SJSA1 (cell line): ENCODE results near the gene CRACDL. TPM values are rescaled to one million over a fixed set of nuclear protein-coding genes. Genes with fewer than 3 reads are reported as not detected.

Experiments
- DNase-seq, 2 experiments: peaks; one replicate each; pipeline ENCODE4 v3.0.0-alpha.2; 2015 to 2020; ENCODE audit warnings: low spot score in 2 of 2, low read depth in 1 of 2
- H3K27ac ChIP-seq: fragments of 250-450 bp; sonication (Bioruptor Pico); 2 replicates; pipeline ENCODE4 v1.5.1; 2020; ENCODE audit warnings: mild to moderate bottlenecking, moderate library complexity
- H3K27me3 ChIP-seq: fragments of 250-450 bp; sonication (Bioruptor Pico); replicated peaks from 2 replicates; pipeline ENCODE4 v1.5.1; 2020; ENCODE audit warnings: mild to moderate bottlenecking, moderate library complexity
- H3K36me3 ChIP-seq: fragments of 250-450 bp; sonication (Bioruptor Pico); 2 replicates; pipeline ENCODE4 v1.5.1; 2020; ENCODE audit warnings: mild to moderate bottlenecking
- H3K4me1 ChIP-seq: fragments of 250-450 bp; sonication (Bioruptor Pico); replicated peaks from 2 replicates; pipeline ENCODE4 v1.6.1; 2021; ENCODE audit warnings: mild to moderate bottlenecking
- H3K4me3 ChIP-seq: fragments of 250-450 bp; sonication (Bioruptor Pico); 2 replicates; pipeline ENCODE4 v1.5.1; 2020; ENCODE audit warnings: mild to moderate bottlenecking
- H3K9me3 ChIP-seq: fragments of 250-450 bp; sonication (Bioruptor Pico); replicated peaks from 2 replicates; pipeline ENCODE4 v1.5.1; 2020; ENCODE audit warnings: mild to moderate bottlenecking
- total RNA-seq: library from RNA; depleted of rRNA; stranded (reverse); fragments of >200 nt; shearing (Covaris generic); gene quantifications from 2 replicates; pipeline ENCODE4 v1.2.3, GENCODE V29; 2014; rRNA removed

CRACDL gene
- total RNA-seq, result not detected in 2 replicates

DNA sequence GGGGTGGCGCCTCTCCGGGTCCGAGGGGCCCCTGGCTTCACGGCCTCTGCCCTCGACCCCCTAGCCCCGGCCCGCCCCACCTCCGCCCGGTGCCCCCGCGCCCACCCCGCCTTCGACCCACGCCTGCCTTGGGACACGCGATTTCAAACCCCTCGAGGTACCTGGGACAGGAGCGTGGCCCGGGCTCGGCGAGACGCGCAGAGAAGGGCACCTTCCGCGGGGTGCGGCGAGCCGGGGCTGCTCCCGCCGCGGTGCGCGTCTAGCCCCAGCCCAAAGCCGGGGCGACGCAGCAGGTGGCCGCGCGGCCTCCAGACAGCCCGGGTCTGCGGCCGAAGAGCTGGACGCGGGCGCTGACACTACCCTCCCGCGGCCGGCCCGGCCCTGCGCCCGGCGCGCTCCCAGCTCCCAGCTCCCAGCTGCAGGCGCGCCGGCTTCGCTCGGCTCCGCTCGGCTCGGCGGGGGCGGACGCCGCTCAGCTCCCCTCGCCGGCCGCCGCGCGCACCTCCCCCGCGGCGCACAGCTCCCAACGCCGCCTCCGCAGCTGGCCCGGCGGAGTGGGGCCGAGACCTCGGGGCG, at the start of gene CRACDL:
TSS of gene CRACDL (minus strand) at position 449 of the 576 bp plus-strand sequence. CDS start 89,425 bp downstream, outside the sequence.
- H3K27me3 ChIP-seq, result peaks cover 52% of the 10 kb centered on the region
- H3K27ac ChIP-seq, result no peak within 1 kb of the TSS
- H3K36me3 ChIP-seq, result no peaks in the 10 kb centered on the region
- no peaks in the 10 kb centered on the region for H3K9me3 ChIP-seq
- DNase-seq, result no peak
- H3K4me1 ChIP-seq, result peaks cover 7% of the 10 kb centered on the region; the same call in 1 of the 2 replicates
- H3K4me3 ChIP-seq, result no peak within 1 kb of the TSS

DNA sequence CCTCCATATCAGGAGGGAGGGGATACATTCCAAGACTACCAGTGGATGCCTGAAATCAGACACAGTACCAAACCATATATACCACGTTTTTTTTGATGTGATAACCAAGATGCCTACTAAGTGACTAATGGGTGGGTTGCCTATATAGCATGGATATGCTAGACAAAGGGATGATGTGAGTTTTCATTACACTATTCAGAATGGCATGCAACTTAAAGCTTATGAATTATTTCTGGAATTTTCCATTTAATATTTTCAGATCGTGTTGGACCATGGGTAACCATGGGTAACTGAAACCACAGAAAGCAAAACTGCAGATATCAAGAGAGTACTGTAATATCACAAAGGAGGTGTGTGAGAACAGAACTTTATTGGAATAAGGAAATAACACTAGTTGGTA, 39.6 kb upstream of the CRACDL start:
- Histone ChIP-seq H3K27me3 (no peaks in the 10 kb centered on the region), H3K27ac (no peak overlapping the region), H3K4me1 (no peaks in the 10 kb centered on the region), H3K4me3 (no peak overlapping the region), H3K36me3 (no peaks in the 10 kb centered on the region), H3K9me3 (no peaks in the 10 kb centered on the region)
- no peak for DNase-seq

DNA sequence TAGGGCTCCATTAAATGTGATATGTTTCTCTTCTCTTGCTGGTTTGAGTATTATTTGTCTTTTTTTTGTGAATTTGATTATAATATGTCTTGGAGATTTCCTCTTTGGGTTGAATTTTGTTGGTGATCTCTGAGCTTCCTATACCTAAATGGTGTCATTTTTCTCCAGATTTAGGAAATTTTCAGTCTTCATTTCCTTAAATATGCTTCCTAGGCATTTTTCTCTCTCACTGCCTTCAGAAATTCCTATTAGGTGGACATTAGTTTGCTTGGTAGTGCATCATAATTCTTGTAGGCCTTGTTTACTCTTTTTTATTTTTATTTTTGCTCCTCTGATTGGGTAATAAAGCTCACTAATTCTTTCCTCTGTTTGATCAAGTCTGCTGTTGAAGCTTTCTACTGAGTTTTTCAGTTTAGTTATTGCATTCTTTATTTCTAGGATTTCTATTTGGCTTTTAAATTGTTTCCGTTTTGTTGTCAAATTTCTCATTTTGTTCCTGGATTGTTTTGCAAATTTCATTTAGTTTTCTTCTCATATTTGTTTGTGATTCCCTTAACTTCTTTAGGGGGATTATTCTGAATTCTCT, 36.6 kb upstream of the CRACDL start:
- no peak for DNase-seq
- Histone ChIP-seq H3K4me3 (no peak overlapping the region), H3K4me1 (no peaks in the 10 kb centered on the region), H3K27me3 (no peaks in the 10 kb centered on the region), H3K36me3 (no peaks in the 10 kb centered on the region), H3K27ac (no peak overlapping the region), H3K9me3 (no peaks in the 10 kb centered on the region; the same call in 1 of the 2 replicates)

GRCh38 chr2:98959810-98960507, 23.9 kb upstream of the CRACDL start:
- no peaks in the 10 kb centered on the region for H3K4me1 ChIP-seq
- H3K9me3 ChIP-seq, result no peaks in the 10 kb centered on the region
- no peak for DNase-seq
- no peaks in the 10 kb centered on the region for H3K36me3 ChIP-seq
- H3K4me3 ChIP-seq, result no peak overlapping the region
- H3K27me3 ChIP-seq, result no peaks in the 10 kb centered on the region
- H3K27ac ChIP-seq, result no peak overlapping the region

DNA sequence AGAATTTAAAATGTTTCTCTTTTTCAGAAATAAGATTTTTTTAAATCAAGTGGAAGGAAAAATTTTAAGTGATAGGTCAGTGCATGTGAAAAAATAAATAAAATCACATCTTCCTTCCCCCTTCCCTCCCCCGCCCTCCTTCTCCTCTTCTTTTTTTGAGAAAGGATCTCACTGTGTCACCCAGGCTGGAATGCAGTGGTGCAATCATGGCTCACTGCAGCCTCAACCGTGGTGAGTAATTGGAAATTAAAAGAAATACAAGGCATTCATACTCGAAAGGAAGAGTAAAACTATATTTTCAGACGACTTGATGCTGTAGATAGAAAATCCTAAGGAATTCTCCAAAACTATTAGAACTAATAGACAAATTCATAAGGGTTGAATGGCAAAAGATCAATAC, 16.9 kb upstream of the CRACDL start:
- Histone ChIP-seq H3K4me1 (no peaks in the 10 kb centered on the region), H3K27ac (no peak overlapping the region), H3K9me3 (no peaks in the 10 kb centered on the region), H3K27me3 (no peaks in the 10 kb centered on the region), H3K4me3 (no peak overlapping the region), H3K36me3 (no peaks in the 10 kb centered on the region)
- DNase-seq, result no peak

- H3K36me3 ChIP-seq, result no peaks in the 10 kb centered on the region
- H3K9me3 ChIP-seq, result no peaks in the 10 kb centered on the region
- no peaks in the 10 kb centered on the region for H3K27me3 ChIP-seq
- no peak for DNase-seq
- H3K4me3 ChIP-seq, result no peak overlapping the region
- H3K27ac ChIP-seq, result no peak overlapping the region
- H3K4me1 ChIP-seq, result no peaks in the 10 kb centered on the region
These were observed 13.1 kb upstream of the CRACDL start for GRCh38 chr2:98948956-98949739.

- H3K9me3 ChIP-seq, result no peaks in the 10 kb centered on the region
- H3K27ac ChIP-seq, result no peak overlapping the region
- no peaks in the 10 kb centered on the region for H3K27me3 ChIP-seq
- no peak overlapping the region for H3K4me3 ChIP-seq
- H3K4me1 ChIP-seq, result no peaks in the 10 kb centered on the region
- no peaks in the 10 kb centered on the region for H3K36me3 ChIP-seq
- no peak for DNase-seq
These were observed 11.5 kb upstream of the CRACDL start for GRCh38 chr2:98947554-98947953.

- Histone ChIP-seq H3K4me3 (no peak overlapping the region), H3K4me1 (no peaks in the 10 kb centered on the region), H3K27ac (no peak overlapping the region), H3K27me3 (no peaks in the 10 kb centered on the region), H3K36me3 (no peaks in the 10 kb centered on the region), H3K9me3 (no peaks in the 10 kb centered on the region)
- DNase-seq, result no peak
These were observed 10.8 kb upstream of the CRACDL start for GRCh38 chr2:98946855-98947254.

- DNase-seq, result no peak
These were observed 8.8 kb upstream of the CRACDL start for GRCh38 chr2:98944775-98945174.

GRCh38 chr2:98940102-98940501, 4.1 kb upstream of the CRACDL start:
- Histone ChIP-seq H3K4me3 (no peak overlapping the region), H3K36me3 (no peaks in the 10 kb centered on the region), H3K4me1 (peaks cover 7% of the 10 kb centered on the region; the same call in 1 of the 2 replicates), H3K27ac (no peak overlapping the region), H3K9me3 (no peaks in the 10 kb centered on the region), H3K27me3 (peaks cover 38% of the 10 kb centered on the region)
- DNase-seq, result no peak

More at GRCh38 chr2:98944775-98945174, 8.8 kb upstream of the CRACDL start:
- no peaks in the 10 kb centered on the region for H3K9me3 ChIP-seq
- no peak overlapping the region for H3K27ac ChIP-seq
- no peaks in the 10 kb centered on the region for H3K4me1 ChIP-seq
- H3K27me3 ChIP-seq, result no peaks in the 10 kb centered on the region
- H3K4me3 ChIP-seq, result no peak overlapping the region
- H3K36me3 ChIP-seq, result no peaks in the 10 kb centered on the region

GRCh38 chr2:98937906-98938305, 1.9 kb upstream of the CRACDL start:
- Histone ChIP-seq H3K27me3 (peaks cover 52% of the 10 kb centered on the region), H3K4me3 (no peak overlapping the region)

DNA sequence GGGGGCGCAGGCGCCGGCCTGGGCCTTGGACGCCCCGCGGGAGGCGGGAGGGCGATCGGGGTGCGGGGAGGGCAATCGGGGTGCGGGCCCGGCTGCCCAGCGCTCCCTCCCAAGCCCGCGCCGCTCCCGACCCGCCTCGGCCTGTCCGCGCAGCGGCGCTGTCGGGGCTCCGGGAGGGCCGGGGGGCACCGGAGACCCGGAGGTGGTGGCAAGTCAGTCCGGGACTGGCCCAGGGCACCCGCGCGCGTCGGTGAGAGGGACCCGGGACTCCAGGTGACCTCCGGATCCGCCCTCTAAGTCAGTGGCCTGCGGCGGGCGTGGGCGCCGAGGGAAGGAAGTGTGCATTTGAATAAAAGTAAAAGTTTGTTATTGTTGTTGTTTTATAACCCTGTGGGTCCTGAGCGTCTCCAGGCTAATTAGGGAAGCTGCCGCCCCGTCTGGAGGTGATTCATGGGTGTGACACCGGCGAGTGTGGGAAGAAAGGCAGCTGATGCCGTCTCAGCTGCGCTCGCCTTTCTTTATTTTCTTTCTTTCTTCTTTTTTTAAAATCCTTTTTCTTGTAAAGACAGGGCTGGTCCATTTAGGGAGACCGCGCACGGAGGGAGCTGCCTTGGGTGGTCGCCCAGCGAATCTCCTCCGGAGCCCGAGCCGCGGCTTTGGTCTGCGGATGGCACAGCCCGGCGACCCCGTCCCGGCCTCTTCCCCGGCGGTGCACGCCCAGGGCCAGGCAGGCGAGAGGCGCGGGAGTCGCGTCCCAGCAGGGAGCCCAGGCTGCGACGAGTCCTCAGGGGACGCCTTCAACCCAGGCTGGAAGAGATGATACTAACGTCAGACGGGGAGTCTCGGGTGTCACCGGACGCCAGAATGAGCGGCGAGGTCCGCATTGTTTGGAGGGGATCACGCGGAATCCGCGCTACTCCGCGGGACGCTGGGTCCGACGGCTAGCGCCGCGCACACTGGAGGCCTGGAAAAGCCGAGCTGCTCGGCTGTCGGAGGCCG, 627 bp upstream of the CRACDL start:
- Histone ChIP-seq H3K9me3 (no peaks in the 10 kb centered on the region), H3K4me1 (peaks cover 7% of the 10 kb centered on the region; the same call in 1 of the 2 replicates), H3K27me3 (peaks cover 52% of the 10 kb centered on the region), H3K27ac (no peak overlapping the region), H3K36me3 (no peaks in the 10 kb centered on the region), H3K4me3 (no peak overlapping the region)
- DNase-seq, result no peak

More at GRCh38 chr2:98937906-98938305, 1.9 kb upstream of the CRACDL start:
- H3K36me3 ChIP-seq, result no peaks in the 10 kb centered on the region
- peaks cover 7% of the 10 kb centered on the region; the same call in 1 of the 2 replicates for H3K4me1 ChIP-seq
- no peak overlapping the region for H3K27ac ChIP-seq
- DNase-seq, result no peak
- no peaks in the 10 kb centered on the region for H3K9me3 ChIP-seq
